Panc1 (cell line): ENCODE measurements around the gene TCAF1. TPM values are rescaled to one million over a fixed set of nuclear protein-coding genes. Genes with fewer than 3 reads are reported as not detected.

Experiments
- ATAC-seq: fragments of 200-7000 bp; cut with Tn5 transposase; 2 replicates; pipeline ENCODE4 v1.9.1; 2020; ENCODE audit warnings: mild to moderate bottlenecking, moderate library complexity
- Bru-seq: library from RNA; stranded (reverse); fragments of 400-500 nt; gene quantifications from one replicate; lab custom pipeline; 2021; lab: Mats Ljungman, UMichigan
- BruChase-seq, 2 experiments: library from RNA; stranded (reverse); fragments of 400-500 nt; gene quantifications; one replicate each; lab custom pipeline; 2021; lab: Mats Ljungman, UMichigan
- BruUV-seq: library from RNA; stranded (reverse); fragments of 400-500 nt; replicated peaks from 2 replicates; lab custom pipeline; 2021; lab: Mats Ljungman, UMichigan
- CTCF ChIA-PET: fragments of 300-600 bp; sonication (Branson Sonifier 250); formaldehyde crosslinking; loops from one replicate; lab custom pipeline; 2022; ENCODE audit warnings: antibody characterized with exemption; lab: Charles Lee
- POLR2A ChIA-PET: fragments of 300-600 bp; sonication (Branson Sonifier 250); formaldehyde crosslinking; loops from one replicate; lab custom pipeline; 2022; ENCODE audit warnings: antibody characterized with exemption; lab: Charles Lee
- DNase-seq: peaks from one replicate; pipeline ENCODE4 v3.0.0-alpha.2; 2010; ENCODE audit warnings: low read depth, low spot score
- H3K27ac ChIP-seq: 2 replicates; pipeline ENCODE4 v1.5.1; 2011; ENCODE audit warnings: mild to moderate bottlenecking, low read length, inconsistent platforms
- H3K27me3 ChIP-seq: fragments of 200-500 bp; sonication (Bioruptor generic); 2 replicates; pipeline ENCODE4 v1.6.0; 2014; ENCODE audit warnings: low read length, inconsistent platforms; ENCODE audit not compliant: control insufficient read depth, insufficient read depth
- H3K36me3 ChIP-seq: fragments of 200-500 bp; sonication (Bioruptor generic); 2 replicates; pipeline ENCODE4 v1.5.1; 2014; ENCODE audit warnings: inconsistent platforms, mild to moderate bottlenecking, low read length, moderate library complexity; ENCODE audit not compliant: control insufficient read depth, insufficient read depth
- H3K4me1 ChIP-seq: 2 replicates; pipeline ENCODE4 v1.5.1; 2011; ENCODE audit warnings: inconsistent platforms, mild to moderate bottlenecking, low read length, moderate library complexity; ENCODE audit not compliant: control insufficient read depth, insufficient read depth
- H3K4me3 ChIP-seq, 2 experiments: 2 replicates each; pipeline ENCODE4 v1.5.1; 2011 to 2012; ENCODE audit warnings: low read depth in 2 of 2, low read length in 2 of 2, mild to moderate bottlenecking in 2 of 2, inconsistent platforms in 1 of 2, moderate library complexity in 1 of 2
- H3K9me3 ChIP-seq: fragments of 200-500 bp; sonication (Bioruptor generic); 2 replicates; pipeline ENCODE4 v1.5.1; 2014; ENCODE audit warnings: low read depth, mild to moderate bottlenecking, inconsistent platforms, low read length, moderate library complexity; ENCODE audit not compliant: control insufficient read depth, insufficient read depth
- POLR2AphosphoS5 ChIP-seq: IDR thresholded peaks from 2 replicates; pipeline ENCODE4 v1.6.1; 2012; ENCODE audit warnings: mild to moderate bottlenecking, low read depth, low read length, moderate library complexity
- REST ChIP-seq, 2 experiments: IDR thresholded peaks; 2 replicates each; pipeline ENCODE4 v1.6.1; 2011 to 2012; ENCODE audit warnings: low read depth in 2 of 2, control low read depth in 1 of 2, low read length in 1 of 2, mild to moderate bottlenecking in 1 of 2, moderate library complexity in 1 of 2; ENCODE audit not compliant: insufficient read depth in 1 of 2
- SIN3A ChIP-seq: IDR thresholded peaks from 2 replicates; pipeline ENCODE4 v1.6.1; 2012; ENCODE audit warnings: low read depth, mild to moderate bottlenecking, low read length, moderate library complexity, borderline replicate concordance; ENCODE audit not compliant: insufficient read depth
- TCF7L2 ChIP-seq: IDR thresholded peaks from 2 replicates; pipeline ENCODE4 v1.6.1; 2011; ENCODE audit warnings: mild to moderate bottlenecking, low read depth, low read length, inconsistent platforms
- in situ Hi-C: cut with HindIII; loops from 2 replicates; pipeline ENCODE4 v1.10.0; 2016; ENCODE audit warnings: low sequenced_read_pairs, low pct_unique_long_range_greater_than_20kb
- intact Hi-C: fragments of 100-400 bp; cut with micrococcal nuclease; formaldehyde crosslinking; loops from one replicate; pipeline ENCODE4 v1.10.0; 2022; ENCODE audit not compliant: unreplicated experiment
- long read RNA-seq: library from polyadenylated mRNA; unstranded; transcript quantifications from one replicate; pipeline ENCODE4 v2.0.0, GENCODE V29; 2021; ENCODE audit not compliant: unreplicated experiment
- polyA plus RNA-seq: library from polyadenylated mRNA; unstranded; fragments of >200 nt; gene quantifications from one replicate; pipeline ENCODE4 v1.2.1, GENCODE V29; 2012; ENCODE audit warnings: missing spikeins; ENCODE audit not compliant: insufficient read length
- total RNA-seq: library from RNA; stranded (reverse); gene quantifications from one replicate; pipeline ENCODE4 v1.2.1, GENCODE V29; 2021; ENCODE audit not compliant: unreplicated experiment
- TF ChIP-seq, protein P1 (sequence below): fragments of 450-650 bp; IDR thresholded peaks from 2 replicates; pipeline ENCODE4 v1.5.1; 2017; ENCODE audit warnings: mild to moderate bottlenecking

The TCAF1 gene, protein sequence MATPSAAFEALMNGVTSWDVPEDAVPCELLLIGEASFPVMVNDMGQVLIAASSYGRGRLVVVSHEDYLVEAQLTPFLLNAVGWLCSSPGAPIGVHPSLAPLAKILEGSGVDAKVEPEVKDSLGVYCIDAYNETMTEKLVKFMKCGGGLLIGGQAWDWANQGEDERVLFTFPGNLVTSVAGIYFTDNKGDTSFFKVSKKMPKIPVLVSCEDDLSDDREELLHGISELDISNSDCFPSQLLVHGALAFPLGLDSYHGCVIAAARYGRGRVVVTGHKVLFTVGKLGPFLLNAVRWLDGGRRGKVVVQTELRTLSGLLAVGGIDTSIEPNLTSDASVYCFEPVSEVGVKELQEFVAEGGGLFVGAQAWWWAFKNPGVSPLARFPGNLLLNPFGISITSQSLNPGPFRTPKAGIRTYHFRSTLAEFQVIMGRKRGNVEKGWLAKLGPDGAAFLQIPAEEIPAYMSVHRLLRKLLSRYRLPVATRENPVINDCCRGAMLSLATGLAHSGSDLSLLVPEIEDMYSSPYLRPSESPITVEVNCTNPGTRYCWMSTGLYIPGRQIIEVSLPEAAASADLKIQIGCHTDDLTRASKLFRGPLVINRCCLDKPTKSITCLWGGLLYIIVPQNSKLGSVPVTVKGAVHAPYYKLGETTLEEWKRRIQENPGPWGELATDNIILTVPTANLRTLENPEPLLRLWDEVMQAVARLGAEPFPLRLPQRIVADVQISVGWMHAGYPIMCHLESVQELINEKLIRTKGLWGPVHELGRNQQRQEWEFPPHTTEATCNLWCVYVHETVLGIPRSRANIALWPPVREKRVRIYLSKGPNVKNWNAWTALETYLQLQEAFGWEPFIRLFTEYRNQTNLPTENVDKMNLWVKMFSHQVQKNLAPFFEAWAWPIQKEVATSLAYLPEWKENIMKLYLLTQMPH
- total RNA-seq: 35.2 TPM
- 18.4 TPM for polyA plus RNA-seq
- percentile 74 among the genes with signal in this experiment for Bru-seq, nascent RNA
- BruChase-seq, experiment 1, labeled RNA remaining after a 2-hour chase: percentile 73 among the genes with signal in this experiment
- BruChase-seq, experiment 2, labeled RNA remaining after a 6-hour chase: percentile 80 among the genes with signal in this experiment
- long read RNA-seq, full-length matches to known transcripts: 16 of 75 reads
- long read RNA-seq, partial matches to known transcripts: 36 of 75 reads
- long read RNA-seq, other reads (novel, unspliced or antisense): 23 of 75 reads

DNA sequence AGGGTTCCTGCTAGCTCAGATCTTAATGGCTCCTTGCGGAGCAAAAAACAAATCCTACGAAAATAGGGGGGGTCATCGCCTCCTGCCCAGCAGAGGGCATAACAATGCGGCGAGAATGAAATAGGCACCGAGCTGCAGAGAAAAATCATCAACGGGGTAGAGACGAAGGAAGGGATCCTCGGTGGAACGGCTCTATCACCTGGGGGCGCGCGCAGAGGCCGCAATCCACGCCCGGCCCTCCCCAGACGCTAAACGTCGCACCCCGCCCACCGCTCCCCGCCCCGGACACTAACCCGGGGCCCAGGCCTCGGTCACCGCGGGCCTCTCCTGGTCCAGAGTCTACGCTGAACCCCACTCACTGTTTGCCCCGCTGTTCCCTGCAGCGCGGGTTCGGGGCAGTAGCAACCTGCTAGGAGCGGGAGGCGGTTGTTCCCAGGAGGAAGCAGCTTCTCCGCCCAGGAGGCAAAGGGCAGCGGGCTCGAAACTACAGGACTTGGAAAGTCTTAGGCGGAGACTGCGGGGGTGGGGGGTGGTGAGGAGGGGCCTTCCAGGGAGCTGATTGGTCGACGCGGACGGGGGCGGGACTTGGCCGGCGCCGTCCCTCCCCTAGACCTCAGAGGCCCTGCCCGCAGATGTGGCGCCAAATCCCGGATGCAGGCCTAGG lies at the start of gene TCAF1:
TSS of gene TCAF1 (minus strand) at position 509 of the 664 bp plus-strand sequence. CDS start 25,568 bp downstream, outside the sequence.
- intact Hi-C loops (no loop called here), in situ Hi-C loops (no loop called here)
- H3K27ac ChIP-seq: peak within 1 kb of the TSS; percentile 95
- ATAC-seq (peak; percentile 98), DNase-seq (peak; percentile 84)
- H3K9me3 ChIP-seq: no peaks in the 10 kb centered on the region
- H3K27me3 ChIP-seq: no peaks in the 10 kb centered on the region
- TF ChIP-seq REST (IDR thresholded peaks at IDR 0.05; ENCODE audit: insufficient read depth in 1 of 2, low read depth in 2 of 2, low read length in 1 of 2): no peak
- peak; percentile 94 for TF ChIP-seq POLR2AphosphoS5
- TF ChIP-seq, protein P1, sequence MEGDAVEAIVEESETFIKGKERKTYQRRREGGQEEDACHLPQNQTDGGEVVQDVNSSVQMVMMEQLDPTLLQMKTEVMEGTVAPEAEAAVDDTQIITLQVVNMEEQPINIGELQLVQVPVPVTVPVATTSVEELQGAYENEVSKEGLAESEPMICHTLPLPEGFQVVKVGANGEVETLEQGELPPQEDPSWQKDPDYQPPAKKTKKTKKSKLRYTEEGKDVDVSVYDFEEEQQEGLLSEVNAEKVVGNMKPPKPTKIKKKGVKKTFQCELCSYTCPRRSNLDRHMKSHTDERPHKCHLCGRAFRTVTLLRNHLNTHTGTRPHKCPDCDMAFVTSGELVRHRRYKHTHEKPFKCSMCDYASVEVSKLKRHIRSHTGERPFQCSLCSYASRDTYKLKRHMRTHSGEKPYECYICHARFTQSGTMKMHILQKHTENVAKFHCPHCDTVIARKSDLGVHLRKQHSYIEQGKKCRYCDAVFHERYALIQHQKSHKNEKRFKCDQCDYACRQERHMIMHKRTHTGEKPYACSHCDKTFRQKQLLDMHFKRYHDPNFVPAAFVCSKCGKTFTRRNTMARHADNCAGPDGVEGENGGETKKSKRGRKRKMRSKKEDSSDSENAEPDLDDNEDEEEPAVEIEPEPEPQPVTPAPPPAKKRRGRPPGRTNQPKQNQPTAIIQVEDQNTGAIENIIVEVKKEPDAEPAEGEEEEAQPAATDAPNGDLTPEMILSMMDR: peak; percentile 59
- no peak for TF ChIP-seq TCF7L2
- TF ChIP-seq SIN3A: 0 out of 2 replicates have a peak, but pooled peaks have one; percentile 46
- peak within 1 kb of the TSS; percentile 95 to 96 for H3K4me3 ChIP-seq
- POLR2A ChIA-PET: interaction anchor here (0.6 to 0.7 kb wide), 2 partner anchors 722 to 1552 kb away, joined by 3 to 14 read pairs; no protein-coding TSS in a partner anchor
- peaks cover 23% of the 10 kb centered on the region for H3K4me1 ChIP-seq
- CTCF ChIA-PET: interaction anchor here (1.4 kb wide), 1 partner anchor 226 kb away, joined by 5 read pairs; no protein-coding TSS in a partner anchor
- H3K36me3 ChIP-seq: no peaks in the 10 kb centered on the region
- BruUV-seq: no TSS peak

- ChIA-PET CTCF (no interaction called here), POLR2A (no interaction called here)
- H3K27me3 ChIP-seq: no peaks in the 10 kb centered on the region
- no peak for DNase-seq
- H3K9me3 ChIP-seq: no peaks in the 10 kb centered on the region; the same call in 1 of the 2 replicates
- no peak for ATAC-seq
- intact Hi-C loops (no loop called here), in situ Hi-C loops (no loop called here)
- no TSS peak for BruUV-seq
- no peaks in the 10 kb centered on the region for H3K36me3 ChIP-seq
- no peaks in the 10 kb centered on the region for H3K4me1 ChIP-seq
- no peak overlapping the region for H3K27ac ChIP-seq
- TF ChIP-seq SIN3A: no peak
- TF ChIP-seq REST (IDR thresholded peaks at IDR 0.05; ENCODE audit: insufficient read depth in 1 of 2, low read depth in 2 of 2, low read length in 1 of 2): no peak
- no peak for TF ChIP-seq TCF7L2
- TF ChIP-seq POLR2AphosphoS5: no peak
- TF ChIP-seq, protein P1: no peak
- no peak overlapping the region for H3K4me3 ChIP-seq
These were observed 46.8 kb upstream of the TCAF1 start for GRCh38 chr7:143948733-143949132.
